Mucosa of stomach (tissue), 1 donor: ENCODE data around the gene MRS2.

Source experiments
- H3K27me3 ChIP-seq: one replicate; pipeline ENCODE4 v1.7.0; 2013; ENCODE audit warnings: mild to moderate bottlenecking, low read length; ENCODE audit not compliant: control insufficient read depth, insufficient read depth
- H3K36me3 ChIP-seq: one replicate; pipeline ENCODE4 v1.7.0; 2013; ENCODE audit warnings: low read length; ENCODE audit not compliant: control insufficient read depth, insufficient read depth
- H3K4me1 ChIP-seq: one replicate; pipeline ENCODE4 v1.7.0; 2013; ENCODE audit warnings: mild to moderate bottlenecking, low read length; ENCODE audit not compliant: control insufficient read depth, insufficient read depth
- H3K4me3 ChIP-seq: one replicate; pipeline ENCODE4 v1.7.0; 2013; ENCODE audit warnings: low read length
- H3K9ac ChIP-seq: one replicate; pipeline ENCODE4 v1.7.0; 2013; ENCODE audit warnings: mild to moderate bottlenecking, low read length, moderate library complexity
- H3K9me3 ChIP-seq: one replicate; pipeline ENCODE4 v1.7.0; 2013; ENCODE audit warnings: mild to moderate bottlenecking, low read length, moderate library complexity; ENCODE audit not compliant: control insufficient read depth
- donor health status: Pancreatic carcinoma.

MRS2 gene

DNA sequence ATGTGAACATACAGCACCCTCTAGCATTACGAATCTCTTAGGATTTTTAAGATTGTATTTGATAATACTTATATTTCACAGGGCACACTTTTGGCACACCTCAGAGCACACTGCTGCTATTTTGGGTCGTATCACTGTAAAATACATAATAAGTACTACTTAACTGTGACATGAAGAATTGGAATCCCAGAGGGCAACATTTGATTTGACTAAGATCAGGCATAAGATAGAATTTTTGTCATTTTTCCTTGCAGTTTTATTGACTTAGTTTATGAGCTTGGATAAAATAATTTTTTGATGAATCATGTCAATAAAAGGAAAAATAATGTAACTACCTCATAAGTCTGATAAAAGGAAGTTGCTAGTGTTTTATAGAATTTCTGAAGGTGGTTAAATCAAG, 22.4 kb downstream of the MRS2 start:
- H3K4me3 ChIP-seq: no peak overlapping the region
- no peaks in the 10 kb centered on the region for H3K27me3 ChIP-seq
- H3K9me3 ChIP-seq: no peaks in the 10 kb centered on the region
- H3K36me3 ChIP-seq: peaks cover 12% of the 10 kb centered on the region
- H3K4me1 ChIP-seq: no peaks in the 10 kb centered on the region
- no peak overlapping the region for H3K9ac ChIP-seq

DNA sequence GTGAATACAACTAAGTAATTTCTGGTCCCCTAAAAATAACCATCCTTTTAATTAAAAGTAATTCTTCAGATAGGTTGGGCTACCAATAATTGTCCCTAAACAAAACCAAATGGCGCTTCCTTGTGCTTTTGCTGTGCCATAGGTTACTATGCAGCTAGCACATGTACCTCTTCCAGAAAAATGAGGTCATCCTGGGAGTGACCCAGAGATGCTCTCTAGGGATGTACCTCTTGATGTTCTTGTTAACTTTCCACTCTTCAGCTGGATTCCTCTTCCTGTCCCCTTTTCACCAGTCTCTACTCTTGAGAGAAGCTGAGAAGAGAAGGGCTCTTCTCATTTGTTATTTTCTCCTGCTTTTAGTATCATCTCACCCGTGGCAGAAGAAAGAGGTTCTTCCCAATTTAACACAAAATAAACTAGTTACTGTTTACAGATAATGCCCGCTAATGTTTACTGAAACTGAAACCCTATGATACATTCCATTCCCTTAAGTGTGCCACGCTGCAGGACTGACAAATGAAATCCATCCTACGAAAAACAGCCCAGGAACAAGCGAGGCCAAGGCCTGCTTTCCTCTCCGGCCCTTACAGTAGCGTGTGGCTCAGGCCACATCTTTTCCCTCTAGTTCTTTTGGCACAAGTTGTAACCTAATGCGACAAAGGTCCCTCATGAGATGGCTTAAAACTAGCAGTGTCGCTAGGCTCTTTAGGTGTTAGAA, 24.2 kb downstream of the MRS2 start:
- Histone ChIP-seq H3K9ac (no peak overlapping the region), H3K27me3 (no peaks in the 10 kb centered on the region), H3K9me3 (no peaks in the 10 kb centered on the region), H3K4me1 (no peaks in the 10 kb centered on the region), H3K4me3 (no peak overlapping the region), H3K36me3 (peaks cover 4% of the 10 kb centered on the region)

GRCh38 chr6:24428615-24429014, 25.9 kb downstream of the MRS2 start:
- Histone ChIP-seq H3K36me3 (no peaks in the 10 kb centered on the region), H3K4me1 (no peaks in the 10 kb centered on the region), H3K9me3 (no peaks in the 10 kb centered on the region)

DNA sequence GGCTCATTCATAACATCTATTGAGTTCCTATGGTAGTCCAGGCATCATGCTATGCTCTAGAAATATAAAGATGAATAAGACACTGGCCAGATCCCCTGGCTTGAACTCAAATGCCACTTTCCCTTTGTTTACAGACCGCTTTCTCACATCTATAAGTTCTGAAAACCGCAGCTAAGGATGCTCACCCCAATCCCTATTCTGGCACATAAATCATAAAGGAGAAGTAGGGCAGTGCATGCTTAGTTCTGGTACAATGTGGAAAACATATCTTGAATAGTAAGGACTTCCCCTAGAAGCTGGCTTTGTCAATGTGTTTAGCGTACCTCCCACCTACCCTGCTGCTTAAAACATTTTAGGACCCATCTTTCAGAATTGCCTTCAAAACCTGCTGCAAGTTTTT, 26.4 kb downstream of the MRS2 start:
- Histone ChIP-seq H3K4me1 (no peaks in the 10 kb centered on the region), H3K4me3 (no peak overlapping the region), H3K27me3 (no peaks in the 10 kb centered on the region), H3K36me3 (no peaks in the 10 kb centered on the region), H3K9ac (no peak overlapping the region), H3K9me3 (no peaks in the 10 kb centered on the region)

More at GRCh38 chr6:24428615-24429014, 25.9 kb downstream of the MRS2 start:
- Histone ChIP-seq H3K9ac (no peak overlapping the region), H3K4me3 (no peak overlapping the region), H3K27me3 (no peaks in the 10 kb centered on the region)

- no peak overlapping the region for H3K4me3 ChIP-seq
- H3K9me3 ChIP-seq: no peaks in the 10 kb centered on the region
- H3K9ac ChIP-seq: no peak overlapping the region
- no peaks in the 10 kb centered on the region for H3K36me3 ChIP-seq
- no peaks in the 10 kb centered on the region for H3K27me3 ChIP-seq
- H3K4me1 ChIP-seq: no peaks in the 10 kb centered on the region
Observed at GRCh38 chr6:24430086-24430485, 27.4 kb downstream of the MRS2 start.

DNA sequence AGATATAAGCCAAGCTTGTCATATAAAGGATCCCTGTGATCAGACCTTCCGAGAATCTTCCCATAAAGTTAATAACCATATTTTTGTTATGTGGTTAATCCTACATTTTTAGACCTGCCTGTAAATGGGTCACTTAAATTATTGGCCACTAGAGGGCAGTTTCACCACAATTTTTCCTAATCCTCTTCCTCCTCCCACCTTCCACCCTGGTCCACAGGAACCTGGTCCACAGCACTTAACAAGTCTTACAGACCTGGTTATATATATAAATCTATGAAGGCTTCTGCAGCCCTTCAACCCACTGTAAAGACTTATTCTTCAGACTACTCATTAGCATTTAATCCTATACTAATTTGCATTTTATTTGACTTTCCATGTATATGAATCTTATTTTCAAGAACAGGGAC, 28.3 kb downstream of the MRS2 start:
- Histone ChIP-seq H3K27me3 (no peaks in the 10 kb centered on the region), H3K4me1 (no peaks in the 10 kb centered on the region), H3K9me3 (no peaks in the 10 kb centered on the region), H3K36me3 (no peaks in the 10 kb centered on the region), H3K4me3 (no peak overlapping the region), H3K9ac (no peak overlapping the region)

DNA sequence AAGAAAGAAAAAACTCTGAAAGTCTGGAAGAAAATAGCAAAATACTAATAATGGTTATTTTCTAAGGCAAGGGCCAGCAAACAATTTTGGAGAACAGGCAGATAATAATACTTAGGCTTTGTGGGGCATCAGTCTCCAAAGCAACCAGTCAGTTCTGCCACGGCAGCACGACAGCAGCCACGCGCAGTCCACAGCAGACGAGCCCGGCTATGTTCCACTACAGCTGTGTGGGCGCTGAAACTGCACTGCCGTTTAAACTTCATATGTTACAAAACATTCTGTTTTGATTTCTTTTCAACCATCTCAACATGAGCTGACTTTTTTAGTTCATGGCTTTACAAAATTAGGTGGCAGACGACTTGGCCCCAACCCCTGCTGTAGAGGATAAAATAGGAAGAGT, 29.9 kb downstream of the MRS2 start:
- Histone ChIP-seq H3K9me3 (no peaks in the 10 kb centered on the region), H3K27me3 (no peaks in the 10 kb centered on the region), H3K36me3 (no peaks in the 10 kb centered on the region), H3K4me1 (no peaks in the 10 kb centered on the region), H3K9ac (no peak overlapping the region), H3K4me3 (no peak overlapping the region)

DNA sequence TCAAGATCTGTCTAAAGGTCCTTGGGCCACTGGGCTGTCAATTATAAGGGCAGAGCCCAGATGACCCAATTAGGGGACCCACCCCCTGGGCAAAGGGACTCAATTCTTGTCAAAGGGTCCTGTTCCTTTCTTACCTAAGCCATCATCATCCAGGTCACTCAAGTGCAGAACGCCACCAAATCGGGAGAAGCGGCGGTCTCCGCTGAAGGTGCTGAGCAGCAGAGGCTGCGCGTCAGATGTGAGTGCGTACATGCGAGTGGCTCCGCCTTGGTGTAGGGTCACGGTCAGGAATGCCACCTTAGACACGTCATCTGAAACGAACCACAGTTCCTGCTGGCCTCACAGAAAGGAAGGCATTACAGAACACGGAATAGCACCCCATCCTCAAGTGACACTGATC, 34.2 kb downstream of the MRS2 start:
- no peaks in the 10 kb centered on the region for H3K4me1 ChIP-seq
- H3K9ac ChIP-seq: no peak overlapping the region
- H3K27me3 ChIP-seq: no peaks in the 10 kb centered on the region
- H3K4me3 ChIP-seq: no peak overlapping the region
- H3K9me3 ChIP-seq: no peaks in the 10 kb centered on the region
- H3K36me3 ChIP-seq: no peaks in the 10 kb centered on the region

- no peak overlapping the region for H3K4me3 ChIP-seq
- no peaks in the 10 kb centered on the region for H3K27me3 ChIP-seq
- H3K9ac ChIP-seq: no peak overlapping the region
- no peaks in the 10 kb centered on the region for H3K9me3 ChIP-seq
- H3K36me3 ChIP-seq: no peaks in the 10 kb centered on the region
- H3K4me1 ChIP-seq: no peaks in the 10 kb centered on the region
Observed at GRCh38 chr6:24439858-24440539, 37.3 kb downstream of the MRS2 start.

DNA sequence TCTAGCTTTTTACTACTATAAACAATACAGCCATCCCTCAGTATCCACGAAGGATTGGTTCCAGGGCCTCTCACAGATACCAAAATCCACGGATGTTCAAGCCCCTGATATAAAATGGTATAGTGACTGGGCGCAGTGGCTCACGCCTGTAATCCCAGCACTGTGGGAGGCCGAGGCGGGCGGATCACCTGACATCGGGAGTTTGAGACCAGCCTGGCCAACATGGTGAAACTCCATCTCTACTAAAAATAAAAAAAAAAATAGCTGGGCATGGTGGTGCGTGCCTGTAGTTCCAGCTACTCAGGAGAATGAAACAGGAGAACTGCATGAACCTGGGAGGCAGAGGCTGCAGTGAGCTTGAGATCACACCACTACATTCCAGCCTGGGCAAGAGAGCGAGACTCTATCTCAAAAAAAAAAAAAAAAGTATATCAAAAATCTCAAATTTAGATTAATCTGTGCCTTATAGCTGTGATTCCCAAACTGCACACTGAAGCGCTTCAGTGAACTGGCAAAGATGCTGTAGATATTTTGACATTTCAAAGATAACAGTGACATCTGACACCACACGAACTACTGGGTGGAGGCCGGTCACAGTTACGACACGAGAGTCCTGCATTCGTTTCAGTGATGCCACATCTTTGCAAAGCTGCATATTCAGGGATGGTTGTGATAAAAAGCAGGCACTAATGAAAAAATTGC, 38.3 kb downstream of the MRS2 start:
- Histone ChIP-seq H3K36me3 (no peaks in the 10 kb centered on the region), H3K4me3 (no peak overlapping the region), H3K9me3 (no peaks in the 10 kb centered on the region), H3K4me1 (no peaks in the 10 kb centered on the region), H3K9ac (no peak overlapping the region), H3K27me3 (no peaks in the 10 kb centered on the region)

DNA sequence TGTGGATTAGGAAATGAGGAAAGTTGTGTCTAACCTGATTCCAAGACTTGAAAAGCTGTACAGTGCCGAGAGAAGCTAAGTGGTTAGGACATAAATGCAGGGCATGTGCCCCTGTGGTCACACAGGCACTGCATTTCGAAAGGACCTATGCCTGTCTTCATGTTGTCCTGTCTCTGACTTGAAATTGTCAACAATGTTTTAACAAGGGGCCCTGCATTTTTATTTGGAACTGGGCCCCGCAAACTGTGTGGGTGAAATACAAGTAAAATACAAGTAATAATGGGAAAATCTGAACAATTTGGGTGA, 38.8 kb downstream of the MRS2 start:
- H3K9me3 ChIP-seq: no peaks in the 10 kb centered on the region
- H3K36me3 ChIP-seq: no peaks in the 10 kb centered on the region
- no peak overlapping the region for H3K4me3 ChIP-seq
- no peaks in the 10 kb centered on the region for H3K4me1 ChIP-seq
- no peak overlapping the region for H3K9ac ChIP-seq
- no peaks in the 10 kb centered on the region for H3K27me3 ChIP-seq

GRCh38 chr6:24444588-24444987, 41.9 kb downstream of the MRS2 start:
- no peak overlapping the region for H3K4me3 ChIP-seq
- H3K36me3 ChIP-seq: no peaks in the 10 kb centered on the region
- H3K9me3 ChIP-seq: no peaks in the 10 kb centered on the region
- no peak overlapping the region for H3K9ac ChIP-seq
- no peaks in the 10 kb centered on the region for H3K4me1 ChIP-seq
- H3K27me3 ChIP-seq: no peaks in the 10 kb centered on the region
